Right hindlimb (tissue), 1 donor: ENCODE results near the gene POLL.
"Not testable (repeated sequence)": the region's sequence is repeated elsewhere in the genome, so short reads cannot be mapped to it uniquely, and the experiment has no call there.

Source experiments
- DNase-seq: peaks from one replicate; pipeline ENCODE4 v3.0.0-alpha.2; 2018

The POLL gene

GRCh38 chr10:101587725-101588653 lies at the start of gene POLL, which contains the start of gene DPCD:
Gene POLL (minus strand): TSS chr10:101588257. CDS start chr10:101587360, 897 bp downstream.
Gene DPCD (plus strand): TSS chr10:101588321. CDS start chr10:101588337, 16 bp downstream.
- peak; percentile 97 for DNase-seq

GRCh38 chr10:101633510-101633909 lies 45.5 kb upstream of the POLL start:
- not testable (repeated sequence) for DNase-seq

GRCh38 chr10:101631821-101632475 lies 43.9 kb upstream of the POLL start:
- no peak for DNase-seq

GRCh38 chr10:101630633-101630920 lies 42.5 kb upstream of the POLL start:
- DNase-seq: no peak

GRCh38 chr10:101629837-101630632 lies 42.0 kb upstream of the POLL start:
- DNase-seq: no peak

- no peak for DNase-seq
These were observed 37.9 kb upstream of the POLL start for GRCh38 chr10:101625821-101626412.

- DNase-seq: no peak
These were observed 36.6 kb upstream of the POLL start for GRCh38 chr10:101624526-101625102.

GRCh38 chr10:101623528-101623927 lies 35.5 kb upstream of the POLL start:
- DNase-seq: no peak

- no peak for DNase-seq
These were observed 31.9 kb upstream of the POLL start for GRCh38 chr10:101619983-101620382.

- no peak for DNase-seq
These were observed 30.8 kb upstream of the POLL start for GRCh38 chr10:101618871-101619270.

- no peak for DNase-seq
These were observed 29.9 kb upstream of the POLL start for GRCh38 chr10:101617824-101618568.

GRCh38 chr10:101617102-101617823 lies 29.2 kb upstream of the POLL start:
- DNase-seq: no peak

GRCh38 chr10:101616415-101617101 lies 28.5 kb upstream of the POLL start:
- DNase-seq: no peak

- no peak for DNase-seq
These were observed 27.6 kb upstream of the POLL start for GRCh38 chr10:101615525-101616116.

- DNase-seq: no peak
These were observed 26.8 kb upstream of the POLL start for GRCh38 chr10:101614663-101615524.

- no peak for DNase-seq
These were observed 25.6 kb upstream of the POLL start for GRCh38 chr10:101613646-101614045.

- no peak for DNase-seq
These were observed 24.8 kb upstream of the POLL start for GRCh38 chr10:101612872-101613271.

- no peak for DNase-seq
These were observed 24.0 kb upstream of the POLL start for GRCh38 chr10:101612086-101612485.
